Endothelial cell of umbilical vein (primary cell): ENCODE data around the gene CLDN14.

Experiments used
- FOS ChIP-seq: IDR thresholded peaks from 2 replicates; pipeline ENCODE4 v1.6.1; 2011; ENCODE audit warnings: mild to moderate bottlenecking, low read length, moderate library complexity, borderline replicate concordance; ENCODE audit not compliant: insufficient read depth
- POLR2A ChIP-seq: IDR thresholded peaks from 2 replicates; pipeline ENCODE4 v1.6.1; 2012; ENCODE audit warnings: low read depth, mild to moderate bottlenecking, control low read depth, low read length
- POLR2AphosphoS5 ChIP-seq: IDR thresholded peaks from 2 replicates; pipeline ENCODE4 v1.6.1; 2012; ENCODE audit warnings: low read depth, mild to moderate bottlenecking, control low read depth, low read length, moderate library complexity; ENCODE audit not compliant: insufficient read depth
- TF ChIP-seq, protein P1 (sequence below), 2 donors: IDR thresholded peaks; 1 replicate in 1 of 2; 2 replicates in 1 of 2; pipeline ENCODE4 v1.5.1; 2011; ENCODE audit warnings: low read length in 2 of 2, mild to moderate bottlenecking in 2 of 2, moderate library complexity in 2 of 2, control low read depth in 1 of 2, inconsistent platforms in 1 of 2, low read depth in 1 of 2; ENCODE audit not compliant: insufficient read depth in 1 of 2; ENCODE audit errors: extremely low read depth in 1 of 2
- TF ChIP-seq, protein P2 (sequence below): IDR thresholded peaks from 2 replicates; pipeline ENCODE4 v1.6.1; 2011; ENCODE audit not compliant: insufficient read depth, insufficient read length

DNA sequence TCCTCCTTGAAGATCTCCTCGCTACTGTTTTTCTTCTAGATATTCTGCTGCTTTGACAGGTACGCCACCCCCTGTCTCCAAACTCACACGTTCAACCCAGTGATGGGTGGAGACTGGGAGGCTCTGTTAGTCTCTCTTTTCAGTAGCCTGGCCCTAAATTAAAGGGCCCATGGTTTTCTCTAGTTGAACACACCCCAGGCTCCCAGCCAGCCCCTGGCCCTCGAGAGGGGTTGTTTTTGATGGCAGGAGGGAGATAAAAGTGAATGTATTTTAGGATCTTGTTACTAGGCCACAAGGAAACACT is 21.6 kb upstream of the CLDN14 start:
- TF ChIP-seq, protein P1, sequence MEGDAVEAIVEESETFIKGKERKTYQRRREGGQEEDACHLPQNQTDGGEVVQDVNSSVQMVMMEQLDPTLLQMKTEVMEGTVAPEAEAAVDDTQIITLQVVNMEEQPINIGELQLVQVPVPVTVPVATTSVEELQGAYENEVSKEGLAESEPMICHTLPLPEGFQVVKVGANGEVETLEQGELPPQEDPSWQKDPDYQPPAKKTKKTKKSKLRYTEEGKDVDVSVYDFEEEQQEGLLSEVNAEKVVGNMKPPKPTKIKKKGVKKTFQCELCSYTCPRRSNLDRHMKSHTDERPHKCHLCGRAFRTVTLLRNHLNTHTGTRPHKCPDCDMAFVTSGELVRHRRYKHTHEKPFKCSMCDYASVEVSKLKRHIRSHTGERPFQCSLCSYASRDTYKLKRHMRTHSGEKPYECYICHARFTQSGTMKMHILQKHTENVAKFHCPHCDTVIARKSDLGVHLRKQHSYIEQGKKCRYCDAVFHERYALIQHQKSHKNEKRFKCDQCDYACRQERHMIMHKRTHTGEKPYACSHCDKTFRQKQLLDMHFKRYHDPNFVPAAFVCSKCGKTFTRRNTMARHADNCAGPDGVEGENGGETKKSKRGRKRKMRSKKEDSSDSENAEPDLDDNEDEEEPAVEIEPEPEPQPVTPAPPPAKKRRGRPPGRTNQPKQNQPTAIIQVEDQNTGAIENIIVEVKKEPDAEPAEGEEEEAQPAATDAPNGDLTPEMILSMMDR (IDR thresholded peaks at IDR 0.05; ENCODE audit: extremely low read depth in 1 of 2, insufficient read depth in 1 of 2, low read depth in 1 of 2, low read length in 2 of 2), result no peak
- no peak for TF ChIP-seq POLR2A
- TF ChIP-seq, protein P2, sequence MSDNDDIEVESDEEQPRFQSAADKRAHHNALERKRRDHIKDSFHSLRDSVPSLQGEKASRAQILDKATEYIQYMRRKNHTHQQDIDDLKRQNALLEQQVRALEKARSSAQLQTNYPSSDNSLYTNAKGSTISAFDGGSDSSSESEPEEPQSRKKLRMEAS, result no peak
- TF ChIP-seq POLR2AphosphoS5, result no peak
- no peak for TF ChIP-seq FOS
